Stomach smooth muscle (tissue), 2 donors: ENCODE data around the gene INSC.

Source experiments
- H3K27ac ChIP-seq: one replicate; pipeline ENCODE4 v1.7.0; 2013; ENCODE audit warnings: mild to moderate bottlenecking, low read length, inconsistent platforms
- H3K27me3 ChIP-seq, 2 donors: one replicate each; pipeline ENCODE4 v1.7.0; 2013; ENCODE audit warnings: low read length in 2 of 2; ENCODE audit not compliant: insufficient read depth in 2 of 2, control insufficient read depth in 1 of 2
- H3K36me3 ChIP-seq, 2 donors: one replicate each; pipeline ENCODE4 v1.7.0; 2013; ENCODE audit warnings: low read length in 2 of 2; ENCODE audit not compliant: control insufficient read depth in 2 of 2, insufficient read depth in 2 of 2
- H3K4me1 ChIP-seq: one replicate; pipeline ENCODE4 v1.7.0; 2013; ENCODE audit warnings: low read length; ENCODE audit not compliant: control insufficient read depth, insufficient read depth
- H3K4me3 ChIP-seq, 2 donors: one replicate each; pipeline ENCODE4 v1.7.0; 2013; ENCODE audit warnings: low read length in 2 of 2
- H3K9ac ChIP-seq, 2 donors: one replicate each; pipeline ENCODE4 v1.7.0; 2013; ENCODE audit warnings: low read length in 2 of 2, mild to moderate bottlenecking in 1 of 2
- H3K9me3 ChIP-seq, 2 donors: one replicate each; pipeline ENCODE4 v1.7.0; 2013; ENCODE audit warnings: low read length in 2 of 2; ENCODE audit not compliant: control insufficient read depth in 2 of 2
- donor health status: healthy.
- donor health status: Pancreatic carcinoma.

The INSC gene

DNA sequence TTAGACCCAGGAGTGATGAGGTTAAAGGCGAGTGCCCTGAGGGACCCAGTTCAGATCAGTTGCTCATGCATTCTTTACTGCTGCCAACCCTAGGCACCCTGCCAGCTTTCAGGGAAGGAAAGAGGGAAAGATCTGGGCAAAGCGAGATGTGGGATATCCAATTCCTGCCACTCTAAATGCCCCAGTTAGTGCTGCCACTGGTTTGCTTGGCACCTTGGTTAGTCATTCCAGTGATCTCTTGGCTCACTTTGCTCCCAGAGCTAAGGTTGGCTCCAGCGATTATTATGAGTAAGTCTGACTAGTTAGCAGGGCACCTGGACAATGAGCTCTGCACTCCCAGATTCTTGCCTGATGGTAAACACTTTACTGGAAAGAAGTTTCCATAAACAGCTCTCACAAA, 85.0 kb downstream of the INSC start:
- Histone ChIP-seq H3K9me3 (no peaks in the 10 kb centered on the region), H3K4me1 (peaks cover 23% of the 10 kb centered on the region)

DNA sequence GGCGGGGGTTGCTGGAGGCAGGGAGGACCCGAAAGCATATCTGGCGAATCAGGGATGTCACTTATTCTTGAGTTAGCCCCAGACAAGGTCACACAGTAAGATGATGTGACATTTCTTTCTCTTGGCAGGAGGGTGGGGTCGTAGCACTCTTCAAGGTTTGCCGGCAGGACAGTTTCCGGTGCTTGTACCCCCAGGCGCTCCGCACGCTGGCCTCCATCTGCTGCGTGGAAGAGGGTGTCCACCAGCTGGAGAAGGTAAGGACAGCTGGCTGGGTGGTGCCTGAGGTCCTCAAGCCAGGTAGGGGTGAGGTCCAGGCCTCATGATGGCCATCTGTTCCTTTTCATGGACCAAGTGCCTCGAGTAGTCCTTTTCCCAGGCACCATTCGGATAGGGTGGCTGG, 86.0 kb downstream of the INSC start:
- no peak overlapping the region for H3K9ac ChIP-seq
- peaks cover 20% of the 10 kb centered on the region for H3K4me1 ChIP-seq
- no peaks in the 10 kb centered on the region for H3K36me3 ChIP-seq
- no peak overlapping the region for H3K4me3 ChIP-seq
- no peaks in the 10 kb centered on the region for H3K27me3 ChIP-seq
- H3K9me3 ChIP-seq = no peaks in the 10 kb centered on the region
- H3K27ac ChIP-seq = no peak overlapping the region

More for the DNA sequence above, 85.0 kb downstream of the INSC start:
- Histone ChIP-seq H3K27me3 (no peaks in the 10 kb centered on the region), H3K4me3 (no peak overlapping the region), H3K9ac (no peak overlapping the region), H3K36me3 (no peaks in the 10 kb centered on the region), H3K27ac (no peak overlapping the region)

DNA sequence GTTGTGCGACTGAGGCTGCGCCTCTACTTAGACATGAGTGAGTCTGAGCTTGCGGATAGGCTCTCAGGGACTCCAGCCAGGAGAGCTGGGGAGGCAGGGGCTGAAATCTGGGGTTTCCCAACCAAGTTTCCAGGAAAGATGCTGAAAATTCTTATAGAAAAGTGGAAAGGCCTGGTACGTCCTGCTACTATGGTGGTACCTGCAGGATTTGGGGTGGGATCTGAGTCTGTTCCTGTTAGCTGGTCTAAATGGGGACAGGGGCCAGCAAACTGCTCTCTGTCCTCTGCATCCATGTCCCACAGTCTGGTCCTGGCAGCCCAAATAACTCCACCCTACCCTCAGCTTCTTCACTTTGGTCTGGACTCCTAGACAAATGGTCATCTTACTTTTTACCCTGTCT, 86.9 kb downstream of the INSC start:
- Histone ChIP-seq H3K36me3 (no peaks in the 10 kb centered on the region), H3K27me3 (no peaks in the 10 kb centered on the region), H3K4me3 (no peak overlapping the region), H3K27ac (no peak overlapping the region), H3K9ac (no peak overlapping the region), H3K9me3 (no peaks in the 10 kb centered on the region), H3K4me1 (peaks cover 18% of the 10 kb centered on the region)

DNA sequence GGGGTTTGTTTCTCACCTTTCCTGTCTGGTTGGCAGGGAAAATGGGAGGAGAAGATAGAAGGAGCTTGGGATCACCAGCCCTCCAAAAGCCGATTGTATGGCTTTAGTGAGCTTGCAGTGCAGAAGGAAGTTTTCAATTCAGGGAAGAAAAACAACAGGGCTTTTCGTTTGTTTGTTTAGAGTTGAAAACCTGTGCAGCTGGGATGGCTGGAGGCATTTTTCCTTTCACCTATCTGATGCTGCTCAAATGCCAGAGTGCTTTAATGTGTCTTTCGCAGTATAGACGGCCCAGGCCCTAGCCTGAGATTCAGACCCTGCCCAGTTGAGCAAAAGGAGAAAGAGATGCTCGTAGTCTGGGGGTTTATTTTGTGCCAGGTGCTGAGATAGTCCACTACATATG, 87.9 kb downstream of the INSC start:
- Histone ChIP-seq H3K27me3 (no peaks in the 10 kb centered on the region), H3K27ac (no peak overlapping the region), H3K9me3 (no peaks in the 10 kb centered on the region), H3K4me3 (no peak overlapping the region), H3K36me3 (no peaks in the 10 kb centered on the region), H3K9ac (no peak overlapping the region), H3K4me1 (peaks cover 17% of the 10 kb centered on the region)

DNA sequence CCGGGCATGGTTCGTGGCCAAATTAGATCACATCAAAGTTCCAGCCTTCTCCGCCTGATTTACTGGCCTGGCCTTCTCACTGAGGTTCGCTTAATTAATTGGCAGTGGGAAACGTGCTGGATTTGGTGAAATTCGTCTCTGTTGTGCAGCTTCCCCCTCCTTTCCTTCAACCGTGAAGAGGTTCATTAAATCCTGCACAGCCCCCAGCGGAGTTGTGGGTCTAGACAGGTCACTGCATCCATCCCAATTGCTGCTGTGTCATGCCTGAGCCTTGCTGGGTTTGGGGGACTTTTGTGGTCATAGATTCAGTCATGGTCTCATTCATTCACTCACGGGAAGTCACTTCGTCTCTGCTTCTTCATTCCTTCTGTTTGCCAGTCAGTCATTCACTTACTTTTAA, 90.0 kb downstream of the INSC start:
- Histone ChIP-seq H3K9me3 (no peaks in the 10 kb centered on the region), H3K4me1 (peaks cover 10% of the 10 kb centered on the region), H3K27ac (no peak overlapping the region), H3K27me3 (peaks cover 0 to 2% of the 10 kb centered on the region in 2 donors), H3K9ac (no peak overlapping the region), H3K4me3 (no peak overlapping the region), H3K36me3 (no peaks in the 10 kb centered on the region)

DNA sequence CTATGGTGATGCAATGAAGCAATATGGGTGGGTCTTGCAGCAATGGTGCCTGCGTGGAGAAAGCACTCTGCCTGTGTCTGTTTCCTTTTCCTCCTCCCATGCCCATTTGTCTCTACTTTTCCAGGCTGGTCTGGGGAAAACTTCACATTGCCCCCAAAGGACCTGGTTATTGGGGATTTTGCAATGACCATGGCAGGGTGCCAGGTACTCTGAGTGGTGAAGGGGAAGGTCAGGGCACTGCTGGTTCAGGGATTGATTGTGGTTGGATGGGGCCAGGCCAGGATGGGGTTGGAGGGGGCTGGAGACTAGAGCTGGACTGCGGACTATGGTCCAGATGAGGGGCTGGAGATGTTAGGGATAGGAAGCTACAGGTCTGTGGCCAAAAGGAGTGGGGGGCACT, 92.1 kb downstream of the INSC start:
- no peaks in the 10 kb centered on the region for H3K9me3 ChIP-seq
- no peak overlapping the region for H3K4me3 ChIP-seq
- peaks cover 2% of the 10 kb centered on the region for H3K4me1 ChIP-seq
- no peaks in the 10 kb centered on the region for H3K36me3 ChIP-seq
- H3K27me3 ChIP-seq = peaks cover 0 to 2% of the 10 kb centered on the region in 2 donors
- H3K27ac ChIP-seq = no peak overlapping the region
- H3K9ac ChIP-seq = no peak overlapping the region

DNA sequence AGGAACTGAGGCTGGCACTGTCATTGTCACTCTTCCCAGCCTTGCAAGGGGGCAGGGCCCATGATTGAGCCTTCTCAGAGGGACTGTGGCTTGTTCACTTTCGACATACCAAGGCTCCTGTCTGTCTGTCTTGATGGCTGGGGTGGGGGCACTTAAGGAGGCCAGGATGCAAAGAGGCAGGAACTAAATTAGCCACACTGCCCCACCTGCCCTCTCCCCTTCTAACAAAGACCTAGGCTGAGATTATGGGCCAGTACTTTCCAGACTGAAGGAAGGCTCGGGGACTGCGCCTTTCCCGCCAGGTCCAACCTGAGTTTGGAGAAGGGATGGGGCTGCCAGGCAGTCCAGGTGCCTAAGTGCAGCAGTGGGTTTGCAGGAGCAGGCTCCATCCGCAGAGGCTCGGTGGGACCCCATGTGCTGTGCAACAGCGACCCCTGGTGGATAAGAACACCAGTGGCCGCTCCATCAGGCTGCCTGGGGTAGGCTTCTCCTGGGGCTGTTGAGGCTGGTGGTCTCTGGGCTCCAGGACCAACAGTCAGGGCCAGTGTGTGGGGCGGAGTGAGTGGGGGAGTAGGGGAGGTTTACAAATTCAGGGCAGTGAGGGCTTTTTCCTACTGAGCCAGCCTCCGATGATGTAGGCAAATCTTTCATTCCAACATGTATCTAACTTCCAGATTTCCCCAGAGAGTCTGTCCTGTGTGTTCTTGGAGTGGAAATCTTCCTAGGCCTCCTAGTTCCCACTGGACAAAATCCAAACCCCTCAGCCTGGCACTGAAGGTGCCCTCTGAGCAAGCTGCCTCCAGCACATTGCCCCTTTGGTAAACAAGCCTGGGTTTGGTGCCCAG, 93.9 kb downstream of the INSC start:
- Histone ChIP-seq H3K27ac (no peak overlapping the region), H3K4me1 (peaks cover 2% of the 10 kb centered on the region), H3K27me3 (peaks cover 0 to 2% of the 10 kb centered on the region in 2 donors), H3K9ac (no peak overlapping the region), H3K9me3 (no peaks in the 10 kb centered on the region), H3K4me3 (no peak overlapping the region), H3K36me3 (no peaks in the 10 kb centered on the region)

DNA sequence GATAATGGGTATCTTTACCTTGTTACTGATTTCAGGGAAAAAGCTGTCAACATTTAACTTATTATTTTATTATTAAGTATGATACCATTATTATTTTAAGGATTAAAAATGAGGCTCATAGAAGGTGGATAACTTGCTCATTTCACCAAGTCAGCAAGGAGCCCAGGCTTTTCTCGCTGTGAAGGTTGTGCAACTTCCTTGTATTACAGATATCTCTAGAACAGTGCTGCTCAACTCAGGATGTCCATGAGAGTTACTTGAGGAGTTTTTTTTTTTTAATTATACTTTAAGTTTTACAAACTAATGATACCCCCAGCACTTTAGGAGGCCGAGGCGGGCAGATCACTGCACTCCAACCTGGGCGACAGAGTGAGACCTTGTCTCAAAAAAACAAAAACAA, 98.2 kb downstream of the INSC start:
- no peak overlapping the region for H3K4me3 ChIP-seq
- no peak overlapping the region for H3K9ac ChIP-seq
- peaks cover 2% of the 10 kb centered on the region for H3K4me1 ChIP-seq
- no peaks in the 10 kb centered on the region for H3K36me3 ChIP-seq
- no peak overlapping the region for H3K27ac ChIP-seq
- peaks cover 0 to 2% of the 10 kb centered on the region in 2 donors for H3K27me3 ChIP-seq
- no peaks in the 10 kb centered on the region for H3K9me3 ChIP-seq

DNA sequence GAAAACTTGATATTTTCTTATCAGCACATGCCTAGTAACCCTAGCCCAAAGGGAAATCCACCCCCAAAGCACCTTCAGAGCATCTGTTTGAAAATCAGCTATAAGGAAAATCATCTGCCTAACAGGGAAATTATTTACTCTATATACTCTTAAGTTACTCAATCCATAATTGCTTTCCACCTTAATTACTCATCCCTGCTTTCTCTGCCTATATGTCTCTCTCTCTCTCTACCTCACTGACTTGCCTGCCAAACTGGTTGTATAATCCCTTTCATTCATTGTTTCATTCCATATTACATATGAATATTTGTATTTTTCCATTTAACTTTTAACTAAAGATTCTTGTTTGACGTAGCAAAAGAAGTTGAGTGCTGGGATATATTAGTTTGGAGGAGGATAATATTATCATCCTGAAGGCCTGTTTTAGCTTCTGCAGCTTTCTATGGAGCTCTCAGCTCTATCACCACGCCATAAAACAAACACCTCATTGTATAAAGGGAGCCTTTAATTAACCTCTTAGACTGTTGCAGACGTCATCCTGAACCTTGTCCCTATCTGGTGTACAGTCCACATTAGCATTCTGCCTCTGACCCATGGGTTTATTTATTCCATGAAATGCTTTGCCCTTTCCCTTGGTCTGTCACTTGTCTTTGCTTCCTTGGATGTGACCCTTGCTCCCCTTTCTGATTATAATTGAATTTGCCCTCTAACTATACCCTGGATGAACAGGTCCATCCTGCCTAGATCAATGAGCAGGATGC, 98.9 kb downstream of the INSC start:
- Histone ChIP-seq H3K27me3 (no peaks in the 10 kb centered on the region), H3K27ac (no peak overlapping the region), H3K9ac (no peak overlapping the region), H3K4me3 (no peak overlapping the region), H3K9me3 (no peaks in the 10 kb centered on the region), H3K4me1 (peaks cover under 1% of the 10 kb centered on the region), H3K36me3 (no peaks in the 10 kb centered on the region)

DNA sequence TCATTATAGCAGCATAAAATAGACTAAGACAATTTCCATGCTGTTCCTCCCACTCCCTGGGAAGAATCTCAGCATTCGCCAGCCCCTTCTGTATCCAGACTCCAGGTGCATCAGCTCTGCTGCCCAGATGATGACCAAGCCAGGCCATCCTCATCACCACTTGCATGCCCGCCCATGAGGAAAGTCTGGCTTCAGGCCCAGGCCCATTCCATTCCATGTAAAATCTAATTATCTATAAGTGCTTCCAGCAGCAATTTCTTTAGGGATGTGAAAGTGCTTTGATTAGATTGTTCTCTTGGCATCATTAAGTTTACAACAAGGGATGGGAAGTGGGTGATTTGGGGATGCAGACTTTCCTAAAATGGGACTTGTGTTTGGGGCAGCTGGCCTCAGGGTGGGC, 100.3 kb downstream of the INSC start:
- no peak overlapping the region for H3K27ac ChIP-seq
- no peaks in the 10 kb centered on the region for H3K27me3 ChIP-seq
- no peak overlapping the region for H3K4me3 ChIP-seq
- H3K9me3 ChIP-seq = no peaks in the 10 kb centered on the region
- no peaks in the 10 kb centered on the region for H3K36me3 ChIP-seq
- H3K9ac ChIP-seq = no peak overlapping the region
- H3K4me1 ChIP-seq = no peaks in the 10 kb centered on the region

DNA sequence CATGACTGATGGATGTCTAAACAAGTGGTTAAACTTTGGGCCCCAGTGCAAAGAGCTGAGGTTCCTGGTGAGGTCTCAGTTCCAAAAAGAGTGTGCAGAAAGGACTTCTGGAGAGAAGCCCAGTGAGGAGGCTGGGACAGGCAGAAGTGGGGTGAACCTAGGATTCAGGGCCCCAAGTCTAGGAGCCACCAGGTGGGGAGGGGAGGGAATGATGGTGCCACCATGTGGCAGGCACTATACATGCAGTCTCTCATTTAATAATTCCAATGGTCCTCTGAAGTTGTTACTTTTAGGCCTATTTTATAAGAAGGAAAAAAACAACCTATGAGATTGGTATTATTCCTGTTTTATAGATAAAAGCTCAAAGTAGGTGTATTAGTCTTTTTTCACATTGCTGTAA, 102.0 kb downstream of the INSC start:
- Histone ChIP-seq H3K27ac (no peak overlapping the region), H3K27me3 (no peaks in the 10 kb centered on the region)

More for the DNA sequence above, 102.0 kb downstream of the INSC start:
- Histone ChIP-seq H3K4me3 (no peak overlapping the region), H3K36me3 (no peaks in the 10 kb centered on the region), H3K4me1 (no peaks in the 10 kb centered on the region), H3K9ac (no peak overlapping the region), H3K9me3 (no peaks in the 10 kb centered on the region)
